Activated CD8-positive, alpha-beta memory T cell treated with anti-CD3 and anti-CD28 coated beads for 36 hours (primary cell): ENCODE data around the gene MED15. TPM values are rescaled to one million over a fixed set of nuclear protein-coding genes. Genes with fewer than 3 reads are reported as not detected.

Experiments used
- CTCF ChIA-PET: fragments of 350-600 bp; sonication (Branson Sonifier 250); formaldehyde crosslinking; loops from one replicate; lab custom pipeline; 2021; ENCODE audit warnings: antibody characterized with exemption; lab: Charles Lee
- POLR2A ChIA-PET: fragments of 350-600 bp; sonication (Branson Sonifier 250); formaldehyde crosslinking; loops from one replicate; lab custom pipeline; 2021; ENCODE audit warnings: antibody characterized with exemption; lab: Charles Lee
- total RNA-seq, 2 experiments: library from RNA; stranded (reverse); gene quantifications; one replicate each; pipeline ENCODE4 v1.2.3, GENCODE V29; 2021

MED15 gene
- total RNA-seq, 2 experiments from 2014 or later: 84.2 to 90.1 TPM

GRCh38 chr22:20553947-20554741 is 46.7 kb downstream of the MED15 start:
- ChIA-PET CTCF (interaction anchor here (2.5 to 10.2 kb wide), 2 partner anchors 10 to 14 kb away, joined by 10 to 78 read pairs; no protein-coding TSS in a partner anchor), POLR2A (no interaction called here)

GRCh38 chr22:20554824-20555223 is 47.4 kb downstream of the MED15 start:
- POLR2A ChIA-PET: no interaction called here
- CTCF ChIA-PET: interaction anchor here (0.8 to 10.2 kb wide), 3 partner anchors 9 to 62 kb away, joined by 3 to 78 read pairs (median 10); no protein-coding TSS in a partner anchor

- ChIA-PET POLR2A (no interaction called here), CTCF (interaction anchor here (1.3 kb wide), 1 partner anchor 12 kb away, joined by 3 read pairs; no protein-coding TSS in a partner anchor)
Measured at GRCh38 chr22:20558534-20558933, 51.1 kb downstream of the MED15 start.

- CTCF ChIA-PET: interaction anchor here (1.3 kb wide), 1 partner anchor 13 kb away, joined by 3 read pairs; no protein-coding TSS in a partner anchor
- POLR2A ChIA-PET: interaction anchor here (1.0 kb wide), 1 partner anchor 51 kb away, joined by 4 read pairs; the partner anchor contains the start of gene MED15
Measured at GRCh38 chr22:20559174-20559760, 51.9 kb downstream of the MED15 start.

GRCh38 chr22:20560716-20561115 is 53.3 kb downstream of the MED15 start:
- POLR2A ChIA-PET: no interaction called here
- CTCF ChIA-PET: no interaction called here

- ChIA-PET CTCF (interaction anchor here (0.6 to 5.6 kb wide), 2 partner anchors 11 to 126 kb away, joined by 3 to 78 read pairs; no protein-coding TSS in a partner anchor), POLR2A (interaction anchor here (1.1 kb wide), 1 partner anchor 54 kb away, joined by 3 read pairs; the partner anchor contains the start of gene MED15)
Measured at GRCh38 chr22:20561882-20562281, 54.5 kb downstream of the MED15 start.

- CTCF ChIA-PET: interaction anchor here (5.3 to 5.6 kb wide), 2 partner anchors 12 to 54 kb away, joined by 36 to 78 read pairs; partner anchors contain the start of gene MED15
- POLR2A ChIA-PET: interaction anchor here (0.9 to 1.5 kb wide), 3 partner anchors 12 to 55 kb away, joined by 3 read pairs; partner anchors contain the start of gene MED15
Measured at GRCh38 chr22:20562607-20563465, 55.4 kb downstream of the MED15 start.

GRCh38 chr22:20563466-20563906 is 56.1 kb downstream of the MED15 start:
- CTCF ChIA-PET: interaction anchor here (1.5 to 5.6 kb wide), 6 partner anchors 12 to 69 kb away, joined by 5 to 78 read pairs (median 11); partner anchors contain the start of gene MED15
- POLR2A ChIA-PET: interaction anchor here (1.5 kb wide), 1 partner anchor 13 kb away, joined by 3 read pairs; no protein-coding TSS in a partner anchor

- POLR2A ChIA-PET: interaction anchor here (1.5 kb wide), 1 partner anchor 13 kb away, joined by 3 read pairs; no protein-coding TSS in a partner anchor
- CTCF ChIA-PET: interaction anchor here (0.6 to 5.6 kb wide), 10 partner anchors 11 to 79 kb away, joined by 3 to 78 read pairs (median 6); partner anchors contain the start of gene MED15
Measured at GRCh38 chr22:20563941-20564371, 56.5 kb downstream of the MED15 start.

GRCh38 chr22:20565079-20565734 is 57.8 kb downstream of the MED15 start:
- ChIA-PET CTCF (interaction anchor here (0.7 to 5.6 kb wide), 14 partner anchors 8 to 217 kb away, joined by 3 to 78 read pairs (median 4); partner anchors contain the start of gene MED15), POLR2A (interaction anchor here (0.6 to 1.8 kb wide), 4 partner anchors 10 to 58 kb away, joined by 3 to 7 read pairs (median 4); partner anchors contain the start of gene MED15)

GRCh38 chr22:20565761-20566160 is 58.4 kb downstream of the MED15 start:
- POLR2A ChIA-PET: interaction anchor here (0.6 to 1.8 kb wide), 5 partner anchors 8 to 58 kb away, joined by 3 to 7 read pairs (median 4); partner anchors contain the start of gene MED15
- CTCF ChIA-PET: interaction anchor here (0.7 to 5.6 kb wide), 9 partner anchors 8 to 216 kb away, joined by 3 to 78 read pairs (median 7); partner anchors contain the start of gene MED15

GRCh38 chr22:20566420-20567260 is 59.2 kb downstream of the MED15 start:
- POLR2A ChIA-PET: interaction anchor here (0.8 to 1.8 kb wide), 4 partner anchors 9 to 59 kb away, joined by 3 to 4 read pairs (median 4); partner anchors contain the start of gene MED15
- CTCF ChIA-PET: interaction anchor here (1.1 to 5.6 kb wide), 4 partner anchors 9 to 58 kb away, joined by 4 to 78 read pairs (median 22); partner anchors contain the start of gene MED15

- ChIA-PET POLR2A (interaction anchor here (0.6 to 1.8 kb wide), 2 partner anchors 58 to 60 kb away, joined by 4 to 7 read pairs; partner anchors contain the start of gene MED15), CTCF (interaction anchor here (0.8 to 5.3 kb wide), 5 partner anchors 13 to 149 kb away, joined by 3 to 36 read pairs (median 4); partner anchors contain the start of gene MED15)
Measured at GRCh38 chr22:20567371-20567847, 60.0 kb downstream of the MED15 start.

- ChIA-PET POLR2A (interaction anchor here (0.6 to 1.6 kb wide), 2 partner anchors 58 to 60 kb away, joined by 5 to 7 read pairs; partner anchors contain the start of gene MED15), CTCF (interaction anchor here (0.6 to 5.3 kb wide), 9 partner anchors 11 to 150 kb away, joined by 3 to 36 read pairs (median 4); partner anchors contain the start of gene MED15)
Measured at GRCh38 chr22:20567993-20568417, 60.6 kb downstream of the MED15 start.

GRCh38 chr22:20568502-20569058 is 61.2 kb downstream of the MED15 start:
- CTCF ChIA-PET: interaction anchor here (0.6 to 2.4 kb wide), 8 partner anchors 11 to 95 kb away, joined by 3 to 10 read pairs (median 4); no protein-coding TSS in a partner anchor
- POLR2A ChIA-PET: interaction anchor here (1.6 kb wide), 1 partner anchor 61 kb away, joined by 5 read pairs; the partner anchor contains the start of gene MED15
